ENCODE measurements around the gene CNTNAP5. TPM values are rescaled to one million over a fixed set of nuclear protein-coding genes. Genes with fewer than 3 reads are reported as not detected.

The CNTNAP5 gene
- total and polyA plus RNA-seq, 2 of the 13 experiments (the other 11 are each of a cell fraction or from before 2014, with no cell fraction given), result not detected

GRCh38 chr2:124837496-124837895 is 812.4 kb downstream of the CNTNAP5 start:
- POLR2A ChIA-PET, result no interaction called here
- WGBS (ENCODE audit: low lambda C conversion rate), result 0% methylated on average over 2 of the region's 2 CpGs

More at GRCh38 chr2:124837496-124837895, 812.4 kb downstream of the CNTNAP5 start:
- H3K27ac ChIP-seq (ENCODE audit: extremely low read length, insufficient read depth, low read length), result no peak overlapping the region
- H3K79me2 ChIP-seq (ENCODE audit: insufficient read depth, low read length), result no peaks in the 10 kb centered on the region
- no peak for TF ChIP-seq FOXA3 (CRISPR knock-in tag; IDR thresholded peaks at IDR 0.05)
- no peak for TF ChIP-seq ZNF441 (CRISPR knock-in tag; IDR thresholded peaks at IDR 0.05; ENCODE audit: borderline replicate concordance)
- no peak for TF ChIP-seq ZFP62 (CRISPR knock-in tag; IDR thresholded peaks at IDR 0.05)
- TF ChIP-seq HOXA9 (CRISPR knock-in tag; IDR thresholded peaks at IDR 0.05; ENCODE audit: borderline replicate concordance), result no peak
- no peak for TF ChIP-seq SOX6 (IDR thresholded peaks at IDR 0.05)
- TF ChIP-seq SOX6 (CRISPR knock-in tag; IDR thresholded peaks at IDR 0.05), result no peak
- no peak for TF ChIP-seq IKZF5 (CRISPR knock-in tag; IDR thresholded peaks at IDR 0.05)
- no peak for TF ChIP-seq FOXP4 (CRISPR knock-in tag; IDR thresholded peaks at IDR 0.05)
- TF ChIP-seq ZMYM2 (CRISPR knock-in tag; IDR thresholded peaks at IDR 0.05), result no peak
- TF ChIP-seq ZNF691 (CRISPR knock-in tag; IDR thresholded peaks at IDR 0.05; ENCODE audit: borderline replicate concordance, low read depth), result no peak
- no peak for TF ChIP-seq DMTF1 (CRISPR knock-in tag; IDR thresholded peaks at IDR 0.05)
- no peak for TF ChIP-seq ZNF772 (CRISPR knock-in tag; IDR thresholded peaks at IDR 0.05)
- TF ChIP-seq SIX1 (CRISPR knock-in tag; IDR thresholded peaks at IDR 0.05; ENCODE audit: borderline replicate concordance), result no peak
- no peaks in the 10 kb centered on the region for H4K20me1 ChIP-seq (ENCODE audit: insufficient read depth, low read length)
- H2AFZ ChIP-seq (ENCODE audit: low read length), result no peak overlapping the region
- CTCF ChIA-PET (ENCODE audit: low intra/inter-chr PET ratio, low total read pairs), result no interaction called here
- no peaks in the 10 kb centered on the region for H3K36me3 ChIP-seq (replicated peaks in 1 of 2; ENCODE audit: control insufficient read depth in 1 of 2, insufficient read depth in 2 of 2, low read length in 2 of 2)
- no peaks in the 10 kb centered on the region for H3K27me3 ChIP-seq (ENCODE audit: control insufficient read depth in 1 of 2, insufficient read depth in 2 of 2, low read length in 2 of 2)
- FAIRE-seq, result no peak
- no TSS peak for BruUV-seq (replicated peaks)
- intact Hi-C loops (cut with micrococcal nuclease; ENCODE audit: unreplicated experiment), result no loop called here
- H3K9me3 ChIP-seq (ENCODE audit: low read length), result peaks cover 56% of the 10 kb centered on the region
- H3K4me2 ChIP-seq (ENCODE audit: low read depth, low read length), result no peak overlapping the region
- ATAC-seq, result no peak
- in situ Hi-C loops (cut with HindIII; ENCODE audit: extremely low pct_ligation_motif_present, low pct_unique_long_range_greater_than_20kb), result no loop called here
- H3K9ac ChIP-seq (ENCODE audit: insufficient read depth, low read depth, low read length), result no peak overlapping the region
- H3K4me3 ChIP-seq (replicated peaks in 1 of 3; ENCODE audit: insufficient read depth in 1 of 3, low read depth in 2 of 3, low read length in 3 of 3), result no peak overlapping the region
- no peaks in the 10 kb centered on the region for H3K4me1 ChIP-seq (ENCODE audit: insufficient read depth, low read length)
- DNase-seq (ENCODE audit: low spot score), result no peak
